ENCODE results near the gene MSMO1. TPM values are rescaled to one million over a fixed set of nuclear protein-coding genes. Genes with fewer than 3 reads are reported as not detected.

Gene MSMO1
- total and polyA plus RNA-seq, 9 donors: 20.5 to 34.3 (median 29.0) TPM

- no peak for DNase-seq
- no peak overlapping the region for H3K27ac ChIP-seq (ENCODE audit: low read length)
These were observed 56.7 kb downstream of the MSMO1 start for GRCh38 chr4:165384186-165384585.

GRCh38 chr4:165384598-165384997 lies 57.1 kb downstream of the MSMO1 start:
- no peak overlapping the region for H3K27ac ChIP-seq (ENCODE audit: low read length)
- no peaks in the 10 kb centered on the region for H3K36me3 ChIP-seq (ENCODE audit: control insufficient read depth, insufficient read depth, low read length)
- no CpG with 5 or more reads among the region's 1 CpG for WGBS (ENCODE audit: insufficient coverage)
- no peak overlapping the region for H3K4me3 ChIP-seq (ENCODE audit: low read length)
- peaks cover 2% of the 10 kb centered on the region for H3K4me1 ChIP-seq (ENCODE audit: control insufficient read depth, insufficient read depth, low read length)
- H3K9me3 ChIP-seq (replicated peaks; ENCODE audit: control insufficient read depth, low read depth, low read length): no peaks in the 10 kb centered on the region
- H3K27me3 ChIP-seq (ENCODE audit: control insufficient read depth, insufficient read depth, low read length): peaks cover 2% of the 10 kb centered on the region
- DNase-seq: peak; percentile 62

More at GRCh38 chr4:165384186-165384585, 56.7 kb downstream of the MSMO1 start:
- Histone ChIP-seq H3K4me1 (ENCODE audit: control insufficient read depth, insufficient read depth, low read length) (peaks cover 4% of the 10 kb centered on the region), H3K4me3 (ENCODE audit: low read length) (no peak overlapping the region), H3K36me3 (ENCODE audit: control insufficient read depth, insufficient read depth, low read length) (no peaks in the 10 kb centered on the region), H3K27me3 (ENCODE audit: control insufficient read depth, insufficient read depth, low read length) (peaks cover 6% of the 10 kb centered on the region), H3K9me3 (replicated peaks; ENCODE audit: control insufficient read depth, low read depth, low read length) (no peaks in the 10 kb centered on the region)
- no CpG with 5 or more reads among the region's 3 CpGs for WGBS (ENCODE audit: insufficient coverage)

GRCh38 chr4:165385126-165385525 lies 57.7 kb downstream of the MSMO1 start:
- 69% methylated on average over 3 of the region's 4 CpGs for WGBS (ENCODE audit: insufficient coverage)
- H3K36me3 ChIP-seq (ENCODE audit: control insufficient read depth, insufficient read depth, low read length): no peaks in the 10 kb centered on the region
- H3K4me1 ChIP-seq (ENCODE audit: control insufficient read depth, insufficient read depth, low read length): peaks cover 2% of the 10 kb centered on the region
- no peaks in the 10 kb centered on the region for H3K27me3 ChIP-seq (ENCODE audit: control insufficient read depth, insufficient read depth, low read length)
- H3K9me3 ChIP-seq (replicated peaks; ENCODE audit: control insufficient read depth, low read depth, low read length): no peaks in the 10 kb centered on the region
- DNase-seq: no peak
- no peak overlapping the region for H3K27ac ChIP-seq (ENCODE audit: low read length)
- H3K4me3 ChIP-seq (ENCODE audit: low read length): no peak overlapping the region

- Histone ChIP-seq H3K4me3 (ENCODE audit: low read length) (no peak overlapping the region), H3K27ac (ENCODE audit: low read length) (no peak overlapping the region), H3K27me3 (ENCODE audit: control insufficient read depth, insufficient read depth, low read length) (no peaks in the 10 kb centered on the region), H3K4me1 (ENCODE audit: control insufficient read depth, insufficient read depth, low read length) (peaks cover 2% of the 10 kb centered on the region), H3K9me3 (replicated peaks; ENCODE audit: control insufficient read depth, low read depth, low read length) (no peaks in the 10 kb centered on the region), H3K36me3 (ENCODE audit: control insufficient read depth, insufficient read depth, low read length) (no peaks in the 10 kb centered on the region)
- no CpG with 5 or more reads among the region's 1 CpG for WGBS (ENCODE audit: insufficient coverage)
- DNase-seq: no peak
These were observed 58.9 kb downstream of the MSMO1 start for GRCh38 chr4:165386328-165386727.

- no peak overlapping the region for H3K27ac ChIP-seq (ENCODE audit: low read length)
- no peaks in the 10 kb centered on the region for H3K9me3 ChIP-seq (replicated peaks; ENCODE audit: control insufficient read depth, low read depth, low read length)
- peaks cover 2% of the 10 kb centered on the region for H3K4me1 ChIP-seq (ENCODE audit: control insufficient read depth, insufficient read depth, low read length)
- no peaks in the 10 kb centered on the region for H3K36me3 ChIP-seq (ENCODE audit: control insufficient read depth, insufficient read depth, low read length)
- H3K4me3 ChIP-seq (ENCODE audit: low read length): no peak overlapping the region
- peak; percentile 90 for DNase-seq
- no peaks in the 10 kb centered on the region for H3K27me3 ChIP-seq (ENCODE audit: control insufficient read depth, insufficient read depth, low read length)
These were observed 61.3 kb downstream of the MSMO1 start for GRCh38 chr4:165388756-165389155.

Other genes with a start within 250 kb of the MSMO1 start
- gene TMEM192, start 214.8 kb upstream of the MSMO1 start, total RNA-seq: 9.9 TPM
- 10 to 100 TPM in 7 of 8 donors, 1 to 10 TPM in 1; 9.2 to 12.5 (median 10.9) TPM for gene TMEM192, start 214.8 kb upstream of the MSMO1 start, polyA plus RNA-seq (ENCODE audit: insufficient read depth in 1 of 8, insufficient read length in 8 of 8, low replicate concordance in 1 of 8)
- 7.3 TPM for gene KLHL2, start 120.1 kb upstream of the MSMO1 start, total RNA-seq
- 10 to 100 TPM in 2 of 8 donors, 1 to 10 TPM in 6; 6.2 to 10.3 (median 7.6) TPM for gene KLHL2, start 120.1 kb upstream of the MSMO1 start, polyA plus RNA-seq (ENCODE audit: insufficient read depth in 1 of 8, insufficient read length in 8 of 8, low replicate concordance in 1 of 8)
- 137 TPM for gene CPE, start 51.3 kb downstream of the MSMO1 start, total RNA-seq
- gene CPE, start 51.3 kb downstream of the MSMO1 start, polyA plus RNA-seq (ENCODE audit: insufficient read depth in 1 of 8, insufficient read length in 8 of 8, low replicate concordance in 1 of 8): 10 to 100 TPM; 53.6 to 90.2 (median 67.3) TPM